C4-2B (cell line): ENCODE results near the gene PEX14.
A peak's percentile ranks its signal among the peaks of the same experiment; 100 is the strongest.

Experiments
- H3K27ac ChIP-seq: fragments of 450-650 bp; 2 replicates; pipeline ENCODE4 v1.5.1; 2017
- CTCF ChIP-seq: fragments of 450-650 bp; conservative IDR thresholded peaks from 2 replicates; pipeline ENCODE4 v1.5.1; 2017; ENCODE audit warnings: mild to moderate bottlenecking
- ZFX ChIP-seq: fragments of 450-650 bp; IDR thresholded peaks from 2 replicates; pipeline ENCODE4 v1.6.1; 2017

Gene PEX14

DNA sequence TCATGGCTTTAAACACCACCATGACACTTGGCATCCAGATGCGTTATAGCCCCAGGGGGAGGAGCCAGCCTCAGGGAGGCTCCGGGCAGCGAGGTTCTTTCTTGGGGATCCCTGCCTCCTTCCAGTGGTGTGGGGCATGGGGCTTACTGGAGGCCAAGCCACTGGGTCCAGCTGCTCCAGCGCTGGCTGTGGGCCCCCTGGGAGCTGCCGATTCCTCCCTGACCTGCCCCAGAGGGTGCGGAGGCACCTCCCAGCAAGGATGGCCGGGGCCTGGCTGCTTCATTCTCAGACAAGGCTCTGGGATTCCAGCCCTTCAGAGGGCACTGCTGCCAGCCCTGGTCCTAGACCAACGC is 159.3 kb downstream of the PEX14 start:
- TF ChIP-seq CTCF (no peak), ZFX (no peak)
- H3K27ac ChIP-seq = peak overlapping the region; percentile 96

DNA sequence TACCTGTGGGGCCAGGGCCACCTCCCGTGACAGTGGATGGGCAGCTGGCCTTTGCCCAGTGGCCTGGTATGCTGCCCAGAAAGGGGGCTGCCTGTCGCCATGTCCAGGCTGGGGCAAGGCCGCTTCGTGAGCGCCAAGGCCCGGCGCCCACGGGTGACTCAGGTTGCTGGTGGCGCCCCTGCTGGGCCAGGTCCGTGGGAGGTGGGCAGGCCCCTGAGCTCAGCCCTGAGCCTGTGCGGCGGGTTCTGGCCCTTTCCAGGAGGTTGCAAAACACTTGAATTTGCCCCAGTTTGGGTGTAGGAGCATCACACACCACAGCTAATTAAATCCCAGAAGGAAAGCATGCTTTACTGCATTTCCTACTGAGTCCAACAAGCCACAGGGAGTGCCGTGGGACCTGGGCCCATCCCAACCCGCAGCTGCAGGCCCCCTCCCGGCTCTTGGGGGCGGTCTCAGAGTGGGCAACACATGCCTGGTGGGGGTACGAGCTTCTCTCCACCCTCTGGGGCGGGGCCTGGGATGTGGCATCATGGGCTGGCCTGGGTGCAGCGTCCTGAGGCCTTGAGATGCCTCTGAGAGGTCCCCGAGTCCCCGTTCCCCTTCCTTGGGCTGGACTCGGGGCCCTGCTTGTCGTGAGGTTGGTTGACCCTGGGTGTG is 159.8 kb downstream of the PEX14 start:
- H3K27ac ChIP-seq = peak overlapping the region; percentile 96
- TF ChIP-seq ZFX (0 out of 2 replicates have a peak, but pooled peaks have one; percentile 43), CTCF (no peak)

DNA sequence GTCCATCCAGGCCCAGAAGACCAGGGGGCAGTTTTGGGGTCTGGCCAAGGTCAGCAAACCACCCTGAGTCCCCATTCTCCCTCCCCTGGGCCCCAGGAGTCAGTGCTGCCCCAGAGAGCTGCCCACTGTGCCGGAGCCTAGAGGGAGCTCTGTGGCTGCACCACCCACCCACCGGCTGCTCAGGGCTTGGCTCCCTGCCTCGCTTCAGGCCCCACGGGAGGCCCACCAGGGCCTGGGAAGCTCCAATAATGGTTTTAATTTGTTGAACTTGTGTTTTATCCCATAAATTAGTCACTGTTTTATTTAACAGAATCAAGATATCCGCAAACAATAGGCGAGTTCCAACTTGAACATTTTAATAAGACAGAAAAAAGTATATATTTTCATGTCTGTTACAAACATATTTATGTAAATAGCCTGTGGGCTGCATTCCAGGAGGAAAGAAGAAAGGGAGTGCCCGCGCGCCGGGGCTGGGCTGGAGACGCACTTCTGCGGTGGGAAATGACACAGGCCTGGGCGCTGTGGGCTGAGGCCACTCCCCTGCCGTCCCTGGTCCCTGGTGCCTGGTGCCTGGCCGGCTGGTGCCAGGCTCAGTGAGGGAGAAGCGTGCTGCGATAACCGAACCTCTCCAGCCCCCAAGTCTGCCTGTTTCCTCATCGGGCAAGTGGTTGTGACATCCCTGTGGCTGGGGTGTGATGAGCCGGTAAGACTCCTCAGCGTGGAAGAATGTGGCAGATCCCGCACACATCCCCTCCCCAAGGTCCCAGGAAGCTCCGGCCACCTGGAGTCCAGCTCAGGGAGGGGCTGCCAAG is 160.5 kb downstream of the PEX14 start:
- peak overlapping the region; percentile 96 for H3K27ac ChIP-seq
- TF ChIP-seq CTCF (no peak), ZFX (no peak)

DNA sequence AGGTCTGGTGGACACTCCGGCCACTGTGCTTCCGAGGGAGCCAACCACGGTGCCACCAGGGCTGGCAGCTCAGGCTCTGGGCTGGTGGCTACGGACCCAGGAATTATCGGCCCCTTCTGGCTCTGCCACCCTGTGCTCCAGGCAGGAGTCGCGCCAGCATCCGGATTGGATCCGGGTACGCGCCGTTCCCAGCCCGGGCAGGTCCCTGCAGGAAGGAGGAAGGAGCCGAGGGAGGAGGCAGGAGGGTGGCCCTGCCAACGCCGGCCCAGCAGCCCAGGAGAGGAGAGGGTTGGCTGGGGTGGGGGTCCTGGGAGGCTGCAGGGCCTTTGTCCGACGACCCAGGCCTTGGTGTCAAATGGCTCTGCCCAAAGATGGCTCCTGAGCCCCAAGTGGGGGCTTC is 161.2 kb downstream of the PEX14 start:
- peak overlapping the region; percentile 96 for H3K27ac ChIP-seq
- TF ChIP-seq CTCF (no peak), ZFX (peak; percentile 16; the same call in 1 of the 2 replicates)

- TF ChIP-seq CTCF (no peak), ZFX (peak; percentile 49; the same call in 1 of the 2 replicates)
- peak overlapping the region; percentile 95 for H3K27ac ChIP-seq
Measured at GRCh38 chr1:10637400-10637799, 162.7 kb downstream of the PEX14 start.

DNA sequence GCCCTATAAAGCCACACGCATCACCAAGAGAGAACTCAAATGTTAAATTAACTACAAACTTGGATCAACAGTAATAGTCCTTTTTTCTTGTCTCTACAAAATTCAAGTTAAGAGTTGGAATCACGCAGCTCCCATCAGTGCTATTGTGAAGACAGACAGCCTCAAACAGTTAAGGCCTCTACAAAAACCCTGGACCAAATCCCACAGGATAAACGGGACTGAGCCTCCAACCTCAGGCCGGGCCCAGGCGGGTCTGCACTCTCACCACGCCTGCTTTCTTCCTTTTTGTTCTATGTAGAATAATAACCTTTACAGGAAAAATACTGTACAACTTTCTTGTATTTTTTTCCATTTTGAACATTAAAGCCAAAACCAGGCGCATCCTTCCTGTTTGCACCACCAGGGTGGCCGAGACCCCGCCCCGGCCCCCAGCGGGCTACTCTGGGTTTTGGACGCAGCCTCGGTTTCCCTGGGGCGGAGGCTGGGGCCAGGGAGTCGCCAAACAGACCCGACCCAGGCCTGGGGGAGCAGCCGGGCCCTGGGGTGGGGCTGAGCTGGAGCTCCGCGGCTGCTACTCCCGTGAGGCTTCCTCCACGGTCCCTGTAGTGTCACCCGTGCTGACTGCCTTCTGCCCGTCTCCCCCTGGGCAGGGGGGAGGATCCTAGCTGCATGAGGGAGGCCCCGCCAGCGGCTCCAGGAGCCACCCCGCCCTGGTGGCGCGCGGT is 163.2 kb downstream of the PEX14 start:
- H3K27ac ChIP-seq = peak overlapping the region; percentile 95
- no peak for TF ChIP-seq CTCF
- no peak for TF ChIP-seq ZFX
